ENCODE measurements around the gene TRABD2B. TPM values are rescaled to one million over a fixed set of nuclear protein-coding genes. Genes with fewer than 3 reads are reported as not detected.
"Not testable (repeated sequence)": the region's sequence is repeated elsewhere in the genome, so short reads cannot be mapped to it uniquely, and the experiment has no call there.

TRABD2B gene
- total RNA-seq, 1 experiment from 2014 or later = 0.96 TPM

DNA sequence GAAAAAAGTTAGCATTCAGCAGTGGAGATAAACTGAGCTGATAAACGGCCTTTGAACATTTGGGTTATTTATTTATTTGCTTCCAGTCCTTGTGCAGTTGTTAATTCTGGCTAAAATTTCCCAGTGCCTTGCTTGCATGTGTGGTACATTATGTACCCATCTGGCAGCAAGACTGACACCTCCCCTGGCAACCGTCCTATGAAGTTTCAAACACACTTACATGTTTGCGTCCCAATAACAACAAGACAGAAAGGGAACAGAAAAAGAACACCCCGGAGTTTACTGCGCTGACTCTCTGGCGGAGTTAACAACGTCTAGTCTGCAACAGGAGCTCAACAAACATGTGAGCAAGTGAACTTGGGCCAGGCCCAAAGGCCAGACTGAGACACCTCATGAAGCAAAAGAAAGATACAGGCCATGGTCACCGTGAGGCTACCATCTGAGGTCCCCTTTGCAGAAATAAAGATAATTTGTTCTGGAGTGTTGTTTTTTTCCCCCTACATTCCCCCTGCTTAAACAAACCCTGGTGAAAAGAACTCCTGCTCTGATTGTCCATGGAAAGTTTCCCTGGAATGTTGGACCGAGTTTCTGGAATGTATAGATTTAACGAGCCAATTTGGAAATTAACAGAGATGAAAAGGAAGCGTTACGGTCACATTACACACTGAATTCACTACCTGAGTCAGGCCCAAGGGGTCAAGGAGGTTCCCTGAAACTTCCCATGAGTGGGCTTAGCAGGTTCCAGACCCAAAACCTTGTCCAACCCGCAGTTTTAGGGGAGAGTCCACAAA, 33.4 kb downstream of the TRABD2B start:
- no peaks in the 10 kb centered on the region for H3K27me3 Mint-ChIP-seq (ENCODE audit: insufficient read depth, unreplicated experiment)
- peaks cover 22% of the 10 kb centered on the region for H3K4me1 Mint-ChIP-seq (ENCODE audit: insufficient read depth, unreplicated experiment)
- H3K36me3 Mint-ChIP-seq (ENCODE audit: insufficient read depth, unreplicated experiment) = peaks cover 4% of the 10 kb centered on the region
- DNase-seq (ENCODE audit: unreplicated experiment) = no peak
- POLR2A ChIA-PET = interaction anchor here (1.2 to 1.5 kb wide), 2 partner anchors 29 to 774 kb away, joined by 3 to 6 read pairs; partner anchors contain the start of gene PDZK1IP1
- H3K4me3 Mint-ChIP-seq (ENCODE audit: unreplicated experiment) = no peak overlapping the region
- CTCF ChIA-PET = interaction anchor here (0.6 to 2.9 kb wide), 3 partner anchors 30 to 465 kb away, joined by 3 to 9 read pairs (median 3); no protein-coding TSS in a partner anchor
- H3K27ac Mint-ChIP-seq (ENCODE audit: low read depth, unreplicated experiment) = peak overlapping the region; percentile 95
- no peaks in the 10 kb centered on the region for H3K9me3 Mint-ChIP-seq (ENCODE audit: unreplicated experiment)
- intact Hi-C loops (cut with micrococcal nuclease) = no loop called here
- TF ChIP-seq, protein P1, sequence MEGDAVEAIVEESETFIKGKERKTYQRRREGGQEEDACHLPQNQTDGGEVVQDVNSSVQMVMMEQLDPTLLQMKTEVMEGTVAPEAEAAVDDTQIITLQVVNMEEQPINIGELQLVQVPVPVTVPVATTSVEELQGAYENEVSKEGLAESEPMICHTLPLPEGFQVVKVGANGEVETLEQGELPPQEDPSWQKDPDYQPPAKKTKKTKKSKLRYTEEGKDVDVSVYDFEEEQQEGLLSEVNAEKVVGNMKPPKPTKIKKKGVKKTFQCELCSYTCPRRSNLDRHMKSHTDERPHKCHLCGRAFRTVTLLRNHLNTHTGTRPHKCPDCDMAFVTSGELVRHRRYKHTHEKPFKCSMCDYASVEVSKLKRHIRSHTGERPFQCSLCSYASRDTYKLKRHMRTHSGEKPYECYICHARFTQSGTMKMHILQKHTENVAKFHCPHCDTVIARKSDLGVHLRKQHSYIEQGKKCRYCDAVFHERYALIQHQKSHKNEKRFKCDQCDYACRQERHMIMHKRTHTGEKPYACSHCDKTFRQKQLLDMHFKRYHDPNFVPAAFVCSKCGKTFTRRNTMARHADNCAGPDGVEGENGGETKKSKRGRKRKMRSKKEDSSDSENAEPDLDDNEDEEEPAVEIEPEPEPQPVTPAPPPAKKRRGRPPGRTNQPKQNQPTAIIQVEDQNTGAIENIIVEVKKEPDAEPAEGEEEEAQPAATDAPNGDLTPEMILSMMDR (IDR thresholded peaks at IDR 0.05; ENCODE audit: unreplicated experiment) = no peak
- no TSS peak for BruUV-seq (replicated peaks)

DNA sequence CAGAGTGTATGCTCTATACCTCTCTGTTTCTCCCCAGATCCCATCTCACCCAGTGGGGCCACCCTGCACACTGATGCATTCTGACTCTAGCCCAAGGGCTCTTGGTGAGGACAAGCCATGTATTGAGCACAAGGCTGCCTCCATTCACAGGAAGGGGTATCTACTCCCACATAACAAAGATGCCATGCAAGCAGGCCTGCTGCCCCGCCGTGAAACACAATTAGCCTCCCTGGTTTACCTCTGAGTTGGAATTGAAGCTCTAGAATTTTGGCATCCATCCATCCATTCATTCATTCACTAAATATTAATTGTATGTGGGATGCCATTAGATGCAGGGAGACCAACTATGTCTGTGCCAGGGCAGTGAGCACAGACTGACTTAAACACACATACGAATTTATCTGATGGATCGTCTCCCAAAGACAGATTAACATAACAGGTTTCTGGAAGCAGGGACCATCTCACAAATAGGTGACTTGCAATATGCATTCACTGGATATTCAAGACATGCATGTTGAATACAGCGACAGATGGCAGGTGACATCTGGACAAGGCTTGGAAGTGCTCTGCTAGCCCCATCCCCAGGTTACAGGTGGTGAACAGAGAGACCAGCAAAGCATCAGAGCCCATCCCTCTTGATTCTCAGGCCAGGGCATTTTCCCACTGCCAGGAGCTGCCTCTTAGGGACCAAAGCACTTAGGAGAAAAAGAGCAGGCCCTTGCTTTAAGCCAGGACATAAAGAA, 34.3 kb downstream of the TRABD2B start:
- no peak for DNase-seq (ENCODE audit: unreplicated experiment)
- intact Hi-C loops (cut with micrococcal nuclease) = no loop called here
- H3K4me3 Mint-ChIP-seq (ENCODE audit: unreplicated experiment) = no peak overlapping the region
- H3K9me3 Mint-ChIP-seq (ENCODE audit: unreplicated experiment) = no peaks in the 10 kb centered on the region
- TF ChIP-seq, protein P1 (IDR thresholded peaks at IDR 0.05; ENCODE audit: unreplicated experiment) = no peak
- CTCF ChIA-PET = interaction anchor here (0.5 to 2.9 kb wide), 2 partner anchors 74 to 98 kb away, joined by 3 to 9 read pairs; no protein-coding TSS in a partner anchor
- no TSS peak for BruUV-seq (replicated peaks)
- H3K36me3 Mint-ChIP-seq (ENCODE audit: insufficient read depth, unreplicated experiment) = peaks cover 4% of the 10 kb centered on the region
- peak overlapping the region; percentile 95 for H3K27ac Mint-ChIP-seq (ENCODE audit: low read depth, unreplicated experiment)
- no peaks in the 10 kb centered on the region for H3K27me3 Mint-ChIP-seq (ENCODE audit: insufficient read depth, unreplicated experiment)
- peaks cover 22% of the 10 kb centered on the region for H3K4me1 Mint-ChIP-seq (ENCODE audit: insufficient read depth, unreplicated experiment)
- POLR2A ChIA-PET = interaction anchor here (1.2 to 1.5 kb wide), 2 partner anchors 29 to 773 kb away, joined by 3 to 6 read pairs; partner anchors contain the start of gene PDZK1IP1

DNA sequence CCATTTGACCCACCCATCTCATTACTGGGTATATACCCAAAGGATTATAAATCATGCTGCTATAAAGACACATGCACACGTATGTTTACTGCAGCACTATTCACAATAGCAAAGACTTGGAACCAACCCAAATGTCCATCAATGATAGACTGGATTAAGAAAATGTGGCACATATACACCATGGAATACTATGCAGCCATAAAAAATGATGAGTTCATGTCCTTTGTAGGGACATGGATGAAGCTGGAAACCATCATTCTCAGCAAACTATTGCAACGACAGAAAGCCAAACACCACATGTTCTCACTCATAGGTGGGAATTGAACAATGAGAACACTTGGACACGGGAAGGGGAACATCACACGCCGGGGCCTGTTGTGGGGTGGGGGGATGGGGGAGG, 35.4 kb downstream of the TRABD2B start:
- H3K36me3 Mint-ChIP-seq (ENCODE audit: insufficient read depth, unreplicated experiment); POLR2A ChIA-PET; DNase-seq (ENCODE audit: unreplicated experiment); H3K27me3 Mint-ChIP-seq (ENCODE audit: insufficient read depth, unreplicated experiment); intact Hi-C loops (cut with micrococcal nuclease); H3K27ac Mint-ChIP-seq (ENCODE audit: low read depth, unreplicated experiment); BruUV-seq (replicated peaks); H3K4me3 Mint-ChIP-seq (ENCODE audit: unreplicated experiment); H3K9me3 Mint-ChIP-seq (ENCODE audit: unreplicated experiment): not testable (repeated sequence)
- peaks cover 22% of the 10 kb centered on the region for H3K4me1 Mint-ChIP-seq (ENCODE audit: insufficient read depth, unreplicated experiment)
- CTCF ChIA-PET = interaction anchor here (0.6 to 2.9 kb wide), 2 partner anchors 60 to 99 kb away, joined by 3 to 9 read pairs; no protein-coding TSS in a partner anchor

DNA sequence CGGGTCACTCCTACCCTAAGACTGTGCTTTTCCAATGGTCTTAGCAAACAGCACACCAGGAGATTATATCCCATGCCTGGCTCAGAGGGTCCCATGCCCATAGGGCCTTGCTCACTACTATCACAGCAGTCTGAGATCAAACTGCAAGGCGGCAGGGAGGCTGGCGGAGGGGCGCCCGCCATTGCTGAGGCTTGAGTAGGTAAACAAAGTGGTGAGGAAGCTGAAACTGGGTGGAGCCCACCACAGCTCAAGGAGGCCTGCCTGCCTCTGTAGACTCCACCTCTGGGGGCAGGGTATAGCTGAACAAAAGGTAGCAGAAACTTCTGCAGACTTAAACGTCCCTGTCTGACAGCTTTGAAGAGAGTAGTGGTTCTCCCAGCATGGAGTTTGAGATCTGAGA, 40.7 kb downstream of the TRABD2B start:
- H3K27ac Mint-ChIP-seq (ENCODE audit: low read depth, unreplicated experiment); H3K4me3 Mint-ChIP-seq (ENCODE audit: unreplicated experiment); DNase-seq (ENCODE audit: unreplicated experiment); H3K4me1 Mint-ChIP-seq (ENCODE audit: insufficient read depth, unreplicated experiment); H3K36me3 Mint-ChIP-seq (ENCODE audit: insufficient read depth, unreplicated experiment); POLR2A ChIA-PET; H3K9me3 Mint-ChIP-seq (ENCODE audit: unreplicated experiment); intact Hi-C loops (cut with micrococcal nuclease); CTCF ChIA-PET; H3K27me3 Mint-ChIP-seq (ENCODE audit: insufficient read depth, unreplicated experiment); BruUV-seq (replicated peaks): not testable (repeated sequence)
